GM19324 (cell line): ENCODE results near the gene ZDHHC24.
"Not testable (repeated sequence)": the region's sequence is repeated elsewhere in the genome, so short reads cannot be mapped to it uniquely, and the experiment has no call there.

Experiments used
- ATAC-seq: cut with Tn5 transposase; IDR thresholded peaks from one replicate; pipeline ENCODE4 v1.9.1; 2021; ENCODE audit warnings: mild to moderate bottlenecking, moderate library complexity; ENCODE audit not compliant: unreplicated experiment, low FRiP score

Gene ZDHHC24

GRCh38 chr11:66545701-66546367, at the start of gene ZDHHC24:
ZDHHC24 (minus strand) TSS chr11:66546048; CDS start chr11:66546003, 45 bp downstream.
- ATAC-seq, result peak; percentile 90

- ATAC-seq, result no peak
Measured at GRCh38 chr11:66595245-66595904, 49.5 kb upstream of the ZDHHC24 start.

GRCh38 chr11:66593650-66594049, 47.8 kb upstream of the ZDHHC24 start:
- no peak for ATAC-seq

- no peak for ATAC-seq
Measured at GRCh38 chr11:66593303-66593635, 47.4 kb upstream of the ZDHHC24 start.

- ATAC-seq, result peak; percentile 96
Measured at GRCh38 chr11:66592457-66593302, 46.8 kb upstream of the ZDHHC24 start, which contains the start of the genes CCDC87 and CCS. CCDC87 (minus strand) TSS chr11:66593063; CDS start chr11:66593015, 48 bp downstream. CCS (plus strand) TSS chr11:66593185; CDS start chr11:66593262, 77 bp downstream.

GRCh38 chr11:66591175-66591574, 45.3 kb upstream of the ZDHHC24 start:
- ATAC-seq, result no peak

- no peak for ATAC-seq
Measured at GRCh38 chr11:66589996-66590675, 44.3 kb upstream of the ZDHHC24 start.

GRCh38 chr11:66589315-66589714, 43.5 kb upstream of the ZDHHC24 start:
- not testable (repeated sequence) for ATAC-seq

- no peak for ATAC-seq
Measured at GRCh38 chr11:66586136-66586535, 40.3 kb upstream of the ZDHHC24 start.

GRCh38 chr11:66585447-66585846, 39.6 kb upstream of the ZDHHC24 start:
- not testable (repeated sequence) for ATAC-seq

GRCh38 chr11:66582565-66583147, 36.8 kb upstream of the ZDHHC24 start:
- ATAC-seq, result not testable (repeated sequence)

GRCh38 chr11:66581261-66581660, 35.4 kb upstream of the ZDHHC24 start:
- no peak for ATAC-seq

- ATAC-seq, result no peak
Measured at GRCh38 chr11:66580803-66581202, 35.0 kb upstream of the ZDHHC24 start.

- ATAC-seq, result no peak
Measured at GRCh38 chr11:66579017-66579606, 33.3 kb upstream of the ZDHHC24 start.

- no peak for ATAC-seq
Measured at GRCh38 chr11:66570850-66571180, 25.0 kb upstream of the ZDHHC24 start.

GRCh38 chr11:66570079-66570849, 24.4 kb upstream of the ZDHHC24 start:
- no peak for ATAC-seq

GRCh38 chr11:66569076-66569475, 23.2 kb upstream of the ZDHHC24 start:
- ATAC-seq, result no peak

GRCh38 chr11:66568124-66568916, 22.5 kb upstream of the ZDHHC24 start, which contains the start of gene CTSF:
CTSF (minus strand) TSS chr11:66568606; CDS start chr11:66568486, 120 bp downstream.
- peak; percentile 49 for ATAC-seq
